GM12801 (cell line): ENCODE measurements around the gene TMEM59L.

Source experiments
- TF ChIP-seq, protein P1 (sequence below): IDR thresholded peaks from one replicate; pipeline ENCODE4 v1.5.1; 2011; ENCODE audit warnings: control low read depth; ENCODE audit not compliant: insufficient read length; ENCODE audit errors: extremely low read depth

Gene TMEM59L

GRCh38 chr19:18596752-18597157, 15.9 kb upstream of the TMEM59L start:
- TF ChIP-seq, protein P1, sequence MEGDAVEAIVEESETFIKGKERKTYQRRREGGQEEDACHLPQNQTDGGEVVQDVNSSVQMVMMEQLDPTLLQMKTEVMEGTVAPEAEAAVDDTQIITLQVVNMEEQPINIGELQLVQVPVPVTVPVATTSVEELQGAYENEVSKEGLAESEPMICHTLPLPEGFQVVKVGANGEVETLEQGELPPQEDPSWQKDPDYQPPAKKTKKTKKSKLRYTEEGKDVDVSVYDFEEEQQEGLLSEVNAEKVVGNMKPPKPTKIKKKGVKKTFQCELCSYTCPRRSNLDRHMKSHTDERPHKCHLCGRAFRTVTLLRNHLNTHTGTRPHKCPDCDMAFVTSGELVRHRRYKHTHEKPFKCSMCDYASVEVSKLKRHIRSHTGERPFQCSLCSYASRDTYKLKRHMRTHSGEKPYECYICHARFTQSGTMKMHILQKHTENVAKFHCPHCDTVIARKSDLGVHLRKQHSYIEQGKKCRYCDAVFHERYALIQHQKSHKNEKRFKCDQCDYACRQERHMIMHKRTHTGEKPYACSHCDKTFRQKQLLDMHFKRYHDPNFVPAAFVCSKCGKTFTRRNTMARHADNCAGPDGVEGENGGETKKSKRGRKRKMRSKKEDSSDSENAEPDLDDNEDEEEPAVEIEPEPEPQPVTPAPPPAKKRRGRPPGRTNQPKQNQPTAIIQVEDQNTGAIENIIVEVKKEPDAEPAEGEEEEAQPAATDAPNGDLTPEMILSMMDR, result no peak

DNA sequence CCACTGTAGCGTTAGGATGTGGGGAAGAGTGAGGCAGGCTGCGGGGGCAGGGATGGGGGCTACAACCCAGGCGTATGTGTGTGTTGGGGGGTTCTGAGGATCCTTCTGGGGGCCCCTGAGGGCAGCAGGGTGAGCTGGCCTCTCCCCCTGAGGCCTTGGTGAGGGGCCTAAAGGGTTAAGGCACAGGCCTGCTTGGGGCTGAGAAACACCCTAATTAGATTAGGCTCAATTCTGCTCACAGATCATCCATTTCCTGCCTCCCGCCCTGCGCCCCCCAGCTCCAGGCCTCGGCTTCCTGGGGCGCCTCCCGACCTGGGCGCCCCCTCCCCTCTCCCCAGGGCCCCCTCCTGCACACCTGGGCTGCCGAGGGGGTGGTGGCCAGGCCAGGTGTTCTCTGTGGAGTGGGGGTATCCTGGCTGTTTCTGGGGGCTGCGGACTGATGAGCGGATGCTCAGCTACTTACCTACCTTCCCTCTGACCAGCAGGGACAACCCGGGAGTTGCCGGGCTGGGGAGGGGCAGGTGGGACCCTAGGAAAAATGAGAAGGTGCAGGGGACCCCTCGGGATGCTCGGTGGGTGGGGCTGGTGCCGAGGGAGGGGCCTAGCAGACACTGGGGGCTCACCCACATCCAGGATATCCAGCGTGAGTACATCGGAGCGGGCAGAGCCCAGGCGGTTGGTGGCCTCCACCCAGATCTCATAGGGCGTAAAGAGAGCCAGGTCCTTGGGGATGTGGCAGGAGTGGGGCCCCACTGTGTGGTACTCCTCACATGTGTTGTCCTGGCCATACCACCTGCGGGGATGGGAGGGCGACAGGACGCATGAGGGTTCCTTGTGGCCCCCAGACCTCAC, 14.6 kb upstream of the TMEM59L start:
- TF ChIP-seq, protein P1, result no peak

GRCh38 chr19:18599485-18599884, 13.2 kb upstream of the TMEM59L start:
- TF ChIP-seq, protein P1, result no peak

GRCh38 chr19:18601875-18602274, 10.8 kb upstream of the TMEM59L start:
- TF ChIP-seq, protein P1, result no peak

- TF ChIP-seq, protein P1, result no peak
These were observed 9.3 kb upstream of the TMEM59L start for GRCh38 chr19:18603255-18603957.

DNA sequence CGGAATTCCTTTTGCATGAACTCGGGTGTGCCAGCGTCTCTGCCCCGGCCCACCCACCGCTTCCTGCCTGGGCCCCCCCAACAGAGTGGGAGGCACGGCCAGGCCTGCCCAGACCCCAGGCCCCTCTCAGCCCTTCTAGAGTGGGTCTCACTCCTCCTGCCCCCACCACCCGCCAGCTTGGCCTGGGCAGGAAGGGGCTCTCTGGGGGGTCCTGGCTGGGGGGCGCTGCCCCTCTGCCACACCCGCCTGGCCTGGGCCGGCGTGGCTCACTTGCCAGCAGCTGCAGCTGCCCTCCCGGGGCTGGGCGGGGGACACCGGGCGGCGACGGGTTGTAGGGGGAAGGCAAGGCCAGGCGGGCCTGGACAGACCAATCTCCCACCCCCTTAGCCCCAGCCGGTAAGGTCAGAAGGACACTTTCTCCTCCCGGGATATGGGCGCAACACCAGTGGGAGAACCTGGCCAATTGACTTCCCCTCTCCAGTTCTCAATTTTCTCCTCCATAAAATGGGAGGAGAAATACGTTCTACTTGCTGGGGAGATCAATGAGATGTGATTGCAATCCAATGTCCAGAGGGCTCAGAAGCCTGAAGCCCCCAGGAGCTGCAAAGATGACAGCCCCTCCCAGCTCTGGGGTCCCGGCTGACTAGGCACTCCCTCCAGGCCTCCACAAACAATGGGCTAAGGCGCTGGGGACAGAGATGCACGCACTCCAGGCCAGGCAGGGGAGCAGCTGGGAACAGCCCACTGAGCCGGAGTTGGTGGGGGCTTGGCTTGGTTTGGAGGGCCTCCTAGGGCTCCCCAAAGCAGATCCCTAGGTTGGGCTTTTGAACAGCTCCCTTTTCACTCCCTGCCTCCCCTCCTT, 8.5 kb upstream of the TMEM59L start:
- TF ChIP-seq, protein P1, result no peak

GRCh38 chr19:18604820-18605159, 7.9 kb upstream of the TMEM59L start:
- TF ChIP-seq, protein P1, result no peak
